Measurements from ENCODE around the gene CELA3A.

Gene CELA3A

DNA sequence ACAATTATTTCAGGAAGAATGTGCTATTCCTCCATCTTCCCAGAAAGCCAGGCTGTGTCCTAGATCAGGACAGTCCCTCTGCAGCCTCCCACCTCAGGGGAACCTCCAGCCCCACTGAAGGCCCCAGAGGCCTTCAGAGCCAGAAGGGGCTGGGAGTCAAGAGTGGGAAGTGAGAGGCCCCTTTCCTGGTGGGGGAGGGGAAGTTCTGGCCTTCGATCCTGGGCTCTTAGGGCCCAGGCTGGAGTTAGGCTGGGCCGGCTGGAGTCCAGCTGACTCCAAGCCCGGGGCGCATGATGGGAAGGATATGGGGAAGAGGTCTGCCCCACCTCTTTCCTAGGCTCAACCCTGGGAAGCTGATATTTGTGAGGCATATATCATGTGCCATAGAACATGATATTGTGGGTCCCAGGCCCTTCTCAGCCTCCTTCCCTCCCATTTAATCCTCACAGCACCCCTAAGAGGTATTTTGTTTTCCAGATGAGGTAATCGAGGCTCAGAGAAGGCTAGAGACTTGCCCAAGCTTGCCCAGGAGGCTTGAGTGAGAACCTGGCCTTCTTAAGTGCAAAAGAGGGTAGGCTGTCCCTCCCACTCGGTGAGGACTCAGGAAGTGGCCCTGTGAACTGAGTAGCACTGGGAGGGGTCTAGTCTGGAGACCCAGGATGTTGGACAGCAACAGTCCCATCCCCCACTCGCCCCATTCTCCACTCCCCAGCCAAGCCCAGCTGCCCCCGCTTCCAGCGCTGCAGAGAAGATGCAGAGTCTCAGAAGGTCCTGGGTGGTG is 45.8 kb upstream of the CELA3A start:
- H3K9ac ChIP-seq (ENCODE audit: low read length) = no peak overlapping the region

DNA sequence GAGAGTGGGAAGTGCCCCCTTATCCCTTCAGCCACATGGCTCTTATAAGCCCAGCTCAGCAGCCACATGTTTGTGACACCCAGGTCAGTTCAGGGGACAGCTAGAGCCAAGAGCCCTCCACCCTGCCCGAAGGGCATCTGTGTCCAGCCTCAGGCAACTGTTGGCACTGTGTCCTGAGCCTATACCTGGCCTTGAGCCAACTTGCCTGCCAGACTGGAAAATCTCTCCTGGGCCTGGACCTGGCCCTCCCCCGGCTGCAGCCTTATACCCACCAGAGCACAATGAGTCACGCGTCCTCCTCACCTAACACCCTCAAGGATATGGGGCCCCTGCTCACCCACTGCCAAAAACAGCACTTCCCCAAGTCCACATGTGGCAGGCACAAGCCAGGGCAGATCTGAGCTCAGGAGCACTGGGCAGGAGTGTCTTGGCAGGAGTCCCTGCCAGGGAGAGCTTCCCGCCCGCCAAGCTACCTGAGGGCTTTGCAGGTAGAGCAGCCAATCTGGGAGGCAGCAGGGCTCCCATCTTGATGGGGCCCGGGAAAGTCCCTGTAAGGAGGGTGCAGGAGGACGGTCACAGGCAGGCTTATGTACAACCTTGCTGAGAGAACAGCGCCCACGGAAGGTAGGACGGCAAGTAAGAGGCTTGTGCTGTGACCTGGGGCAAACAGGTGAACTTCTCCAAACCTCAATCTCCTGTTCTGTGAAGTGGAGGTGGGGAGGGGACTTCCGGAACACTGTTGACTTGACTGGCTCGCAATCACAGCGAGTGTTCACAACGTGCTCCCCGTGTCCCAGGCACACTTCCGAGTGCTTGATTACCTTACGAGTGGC is 44.5 kb upstream of the CELA3A start:
- Histone ChIP-seq H3K79me2 (ENCODE audit: insufficient read depth, low read length) (no peaks in the 10 kb centered on the region), H3K9ac (ENCODE audit: low read length) (no peak overlapping the region), H3K9me2 (replicated peaks; ENCODE audit: insufficient read depth, low read length) (no peaks in the 10 kb centered on the region), H4K20me1 (ENCODE audit: low read depth, low read length) (no peaks in the 10 kb centered on the region), H3K4me3 (ENCODE audit: insufficient read depth, low read length, poor library complexity, severe bottlenecking) (no peak overlapping the region), H3F3A (ENCODE audit: insufficient read depth) (no peaks in the 10 kb centered on the region), H3K36me3 (ENCODE audit: low read length) (no peaks in the 10 kb centered on the region), H2AFZ (ENCODE audit: low read depth, low read length, severe bottlenecking) (no peak overlapping the region), H3K27ac (ENCODE audit: low read depth, low read length) (no peak overlapping the region), H3K27me3 (ENCODE audit: low read length) (no peaks in the 10 kb centered on the region), H3K9me3 (ENCODE audit: insufficient read depth, low read length) (no peaks in the 10 kb centered on the region), H3K4me2 (ENCODE audit: low read depth, low read length, poor library complexity, severe bottlenecking) (no peak overlapping the region)
- TF ChIP-seq, protein P1, sequence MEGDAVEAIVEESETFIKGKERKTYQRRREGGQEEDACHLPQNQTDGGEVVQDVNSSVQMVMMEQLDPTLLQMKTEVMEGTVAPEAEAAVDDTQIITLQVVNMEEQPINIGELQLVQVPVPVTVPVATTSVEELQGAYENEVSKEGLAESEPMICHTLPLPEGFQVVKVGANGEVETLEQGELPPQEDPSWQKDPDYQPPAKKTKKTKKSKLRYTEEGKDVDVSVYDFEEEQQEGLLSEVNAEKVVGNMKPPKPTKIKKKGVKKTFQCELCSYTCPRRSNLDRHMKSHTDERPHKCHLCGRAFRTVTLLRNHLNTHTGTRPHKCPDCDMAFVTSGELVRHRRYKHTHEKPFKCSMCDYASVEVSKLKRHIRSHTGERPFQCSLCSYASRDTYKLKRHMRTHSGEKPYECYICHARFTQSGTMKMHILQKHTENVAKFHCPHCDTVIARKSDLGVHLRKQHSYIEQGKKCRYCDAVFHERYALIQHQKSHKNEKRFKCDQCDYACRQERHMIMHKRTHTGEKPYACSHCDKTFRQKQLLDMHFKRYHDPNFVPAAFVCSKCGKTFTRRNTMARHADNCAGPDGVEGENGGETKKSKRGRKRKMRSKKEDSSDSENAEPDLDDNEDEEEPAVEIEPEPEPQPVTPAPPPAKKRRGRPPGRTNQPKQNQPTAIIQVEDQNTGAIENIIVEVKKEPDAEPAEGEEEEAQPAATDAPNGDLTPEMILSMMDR (IDR thresholded peaks at IDR 0.05; ENCODE audit: insufficient read depth, low read length, poor library complexity, severe bottlenecking) = no peak
- TF ChIP-seq EZH2phosphoT487 (conservative IDR thresholded peaks at IDR 0.05; ENCODE audit: low read length) = no peak

More for the DNA sequence above, 45.8 kb upstream of the CELA3A start:
- no peaks in the 10 kb centered on the region for H3K9me3 ChIP-seq (ENCODE audit: insufficient read depth, low read length)
- H2AFZ ChIP-seq (ENCODE audit: low read depth, low read length, severe bottlenecking) = no peak overlapping the region
- H3K27me3 ChIP-seq (ENCODE audit: low read length) = no peaks in the 10 kb centered on the region
- no peaks in the 10 kb centered on the region for H3K79me2 ChIP-seq (ENCODE audit: insufficient read depth, low read length)
- no peaks in the 10 kb centered on the region for H4K20me1 ChIP-seq (ENCODE audit: low read depth, low read length)
- TF ChIP-seq, protein P1 (IDR thresholded peaks at IDR 0.05; ENCODE audit: insufficient read depth, low read length, poor library complexity, severe bottlenecking) = no peak
- TF ChIP-seq EZH2phosphoT487 (conservative IDR thresholded peaks at IDR 0.05; ENCODE audit: low read length) = no peak
- H3K36me3 ChIP-seq (ENCODE audit: low read length) = no peaks in the 10 kb centered on the region
- no peak overlapping the region for H3K27ac ChIP-seq (ENCODE audit: low read depth, low read length)
- H3K4me3 ChIP-seq (ENCODE audit: insufficient read depth, low read length, poor library complexity, severe bottlenecking) = no peak overlapping the region
- H3K4me2 ChIP-seq (ENCODE audit: low read depth, low read length, poor library complexity, severe bottlenecking) = no peak overlapping the region
- H3K9me2 ChIP-seq (replicated peaks; ENCODE audit: insufficient read depth, low read length) = no peaks in the 10 kb centered on the region
- H3F3A ChIP-seq (ENCODE audit: insufficient read depth) = no peaks in the 10 kb centered on the region

DNA sequence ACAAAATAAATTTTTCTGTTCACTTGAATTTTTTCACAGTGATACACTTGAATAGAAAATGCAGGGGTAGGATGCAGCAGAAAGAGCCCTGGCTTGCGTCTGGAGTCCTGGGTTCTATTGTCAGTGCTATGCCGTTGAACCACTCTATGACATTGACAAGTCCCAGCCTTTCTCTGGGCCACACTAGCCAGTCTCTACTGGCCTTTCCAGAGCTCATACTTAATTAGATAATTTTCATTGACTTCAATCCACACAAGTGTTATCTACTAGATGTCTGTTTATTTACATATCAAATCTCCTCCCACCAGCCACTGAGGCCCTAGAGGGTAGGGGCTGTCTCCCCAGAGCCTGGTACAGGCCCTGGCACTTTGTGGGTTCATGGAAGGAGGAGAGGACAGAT is 40.1 kb upstream of the CELA3A start:
- Histone ChIP-seq H3K27me3 (ENCODE audit: low read length) (no peaks in the 10 kb centered on the region), H3K79me2 (ENCODE audit: insufficient read depth, low read length) (no peaks in the 10 kb centered on the region), H2AFZ (ENCODE audit: low read depth, low read length, severe bottlenecking) (no peak overlapping the region), H3K36me3 (ENCODE audit: low read length) (no peaks in the 10 kb centered on the region), H3K9ac (ENCODE audit: low read length) (no peak overlapping the region), H3K4me2 (ENCODE audit: low read depth, low read length, poor library complexity, severe bottlenecking) (no peak overlapping the region), H4K20me1 (ENCODE audit: low read depth, low read length) (no peaks in the 10 kb centered on the region), H3K9me3 (ENCODE audit: insufficient read depth, low read length) (no peaks in the 10 kb centered on the region), H3K4me3 (ENCODE audit: insufficient read depth, low read length, poor library complexity, severe bottlenecking) (no peak overlapping the region), H3K9me2 (replicated peaks; ENCODE audit: insufficient read depth, low read length) (no peaks in the 10 kb centered on the region), H3K27ac (ENCODE audit: low read depth, low read length) (no peak overlapping the region), H3F3A (ENCODE audit: insufficient read depth) (no peaks in the 10 kb centered on the region)
- TF ChIP-seq, protein P1 (IDR thresholded peaks at IDR 0.05; ENCODE audit: insufficient read depth, low read length, poor library complexity, severe bottlenecking) = no peak
